UCSD-AML1 (cell line): Measurements from ENCODE around the gene ECM2.

Source experiments
- DNase-seq: peaks from one replicate; lab custom pipeline; 2025; ENCODE audit not compliant: unreplicated experiment; lab: John Stamatoyannopoulos, UW

Gene ECM2

GRCh38 chr9:92468206-92468605, 67.6 kb downstream of the ECM2 start:
- no peak for DNase-seq

GRCh38 chr9:92467511-92467910, 68.3 kb downstream of the ECM2 start:
- no peak for DNase-seq

DNA sequence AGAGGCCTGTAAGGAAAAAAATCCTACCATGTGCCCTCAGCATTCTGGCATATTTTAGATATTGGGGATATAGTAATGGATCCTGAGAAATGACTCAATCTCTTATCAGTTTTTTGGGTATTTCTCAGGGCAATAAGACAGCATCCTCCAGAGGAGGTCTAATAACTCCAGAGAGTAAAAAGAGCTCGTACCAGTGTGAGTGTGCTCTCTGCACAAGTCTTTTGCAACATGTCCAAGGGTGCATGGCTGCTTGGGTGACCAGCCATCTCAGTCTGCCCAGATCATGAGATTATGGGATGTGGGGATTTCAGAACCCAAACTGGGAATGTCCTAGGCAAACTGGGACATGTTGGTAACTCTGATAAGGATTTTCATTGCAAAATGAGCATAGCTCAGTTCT, 68.7 kb downstream of the ECM2 start:
- no peak for DNase-seq

DNA sequence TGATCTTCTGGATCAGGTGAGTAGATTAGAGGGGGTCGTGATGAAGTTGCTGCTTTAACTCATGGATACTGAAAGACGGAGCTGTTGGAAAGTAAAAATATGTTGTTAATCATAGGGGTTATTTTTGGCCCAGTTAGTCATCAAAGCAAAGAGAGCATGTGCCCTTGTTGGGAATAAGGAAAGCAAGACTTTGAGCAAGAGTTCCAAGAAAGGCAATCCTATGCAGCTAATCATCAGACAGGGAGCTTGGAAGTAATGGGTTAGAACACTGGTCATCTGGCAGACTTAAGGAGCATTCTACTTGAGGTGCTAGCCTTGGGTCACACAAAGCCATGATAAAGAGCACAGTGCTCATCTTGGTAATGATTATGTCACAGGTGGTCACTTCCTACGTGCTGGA, 71.8 kb downstream of the ECM2 start:
- no peak for DNase-seq

DNA sequence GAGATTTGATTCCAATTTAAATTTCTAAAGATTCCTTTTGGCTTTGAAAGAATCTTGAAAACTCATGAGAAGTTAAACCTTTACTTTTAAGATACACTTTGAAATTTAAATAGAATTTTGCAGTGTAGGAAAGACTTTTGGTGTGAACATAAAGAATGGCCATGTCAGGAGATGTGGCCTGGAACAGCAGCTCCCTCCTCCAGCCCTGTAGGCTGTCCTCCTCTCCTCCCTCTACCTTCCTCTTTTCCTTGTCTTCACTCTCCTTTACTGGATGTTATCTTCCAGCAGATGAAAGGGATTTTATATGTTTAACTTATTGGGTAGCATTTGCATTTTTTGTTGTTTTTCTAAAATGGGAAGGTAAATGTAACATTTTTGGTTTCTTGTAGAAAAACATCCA, 72.4 kb downstream of the ECM2 start:
- DNase-seq: no peak

DNA sequence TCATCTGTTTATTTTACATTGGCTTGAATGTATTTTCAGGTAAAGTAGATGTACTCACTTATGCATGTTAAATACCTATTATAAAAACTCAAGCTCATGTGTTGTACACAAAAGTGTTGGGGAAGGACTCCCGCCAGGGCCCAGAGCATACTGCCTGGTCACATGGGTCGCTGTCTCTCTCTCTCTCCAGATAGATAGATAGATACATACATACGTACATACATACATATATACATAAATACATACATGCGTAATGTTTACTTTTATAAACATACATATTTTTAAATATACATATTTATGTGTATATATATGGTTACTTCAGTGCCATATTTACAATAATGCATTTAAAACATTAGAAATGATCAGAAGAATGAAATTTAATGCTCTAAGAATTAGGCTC, 78.2 kb downstream of the ECM2 start:
- DNase-seq: no peak

DNA sequence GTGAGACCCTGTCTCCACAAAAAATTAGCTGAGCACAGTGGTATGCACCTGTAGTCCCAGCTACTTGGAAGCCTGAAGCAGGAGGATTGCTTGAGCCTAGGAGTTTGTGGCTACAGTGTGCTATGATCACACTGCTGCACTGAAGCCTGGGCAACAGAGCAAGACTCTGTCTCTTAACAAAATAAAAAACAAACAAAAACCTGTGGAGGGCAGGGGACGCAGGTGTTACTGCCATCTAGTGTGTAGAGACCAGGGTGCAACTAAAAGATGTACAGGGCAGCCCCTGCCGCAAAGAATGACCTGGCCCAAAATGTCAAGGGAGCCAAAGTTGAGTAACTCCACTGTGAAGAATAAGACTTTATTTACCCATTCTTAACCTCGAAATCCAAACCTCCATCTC, 80.6 kb downstream of the ECM2 start:
- DNase-seq: no peak

DNA sequence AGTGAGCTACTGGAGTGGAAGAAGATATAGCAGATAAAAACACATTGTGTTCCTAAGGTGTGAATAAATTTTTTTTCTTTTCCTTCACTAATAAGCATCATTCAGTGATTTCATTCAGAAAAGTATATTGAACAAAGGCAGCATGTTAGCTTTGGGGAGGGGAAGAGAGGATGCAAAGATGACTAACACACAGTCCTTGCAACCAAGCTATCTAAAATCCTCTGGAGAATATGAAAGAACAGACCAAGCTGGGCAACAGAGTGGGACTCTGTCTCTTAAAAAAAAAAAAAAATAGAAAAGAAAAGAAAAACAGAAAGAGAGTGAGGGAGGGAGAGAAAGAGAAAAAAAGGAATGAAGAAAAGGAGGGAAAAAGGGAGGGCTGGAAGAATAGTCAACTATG, 89.3 kb downstream of the ECM2 start:
- no peak for DNase-seq
